GM21717 (cell line): ENCODE data around the gene ADAMTS2.

Experiments used
- ATAC-seq: cut with Tn5 transposase; IDR thresholded peaks from one replicate; pipeline ENCODE4 v1.9.1; 2021; ENCODE audit warnings: mild to moderate bottlenecking, moderate library complexity; ENCODE audit not compliant: unreplicated experiment

The ADAMTS2 gene

DNA sequence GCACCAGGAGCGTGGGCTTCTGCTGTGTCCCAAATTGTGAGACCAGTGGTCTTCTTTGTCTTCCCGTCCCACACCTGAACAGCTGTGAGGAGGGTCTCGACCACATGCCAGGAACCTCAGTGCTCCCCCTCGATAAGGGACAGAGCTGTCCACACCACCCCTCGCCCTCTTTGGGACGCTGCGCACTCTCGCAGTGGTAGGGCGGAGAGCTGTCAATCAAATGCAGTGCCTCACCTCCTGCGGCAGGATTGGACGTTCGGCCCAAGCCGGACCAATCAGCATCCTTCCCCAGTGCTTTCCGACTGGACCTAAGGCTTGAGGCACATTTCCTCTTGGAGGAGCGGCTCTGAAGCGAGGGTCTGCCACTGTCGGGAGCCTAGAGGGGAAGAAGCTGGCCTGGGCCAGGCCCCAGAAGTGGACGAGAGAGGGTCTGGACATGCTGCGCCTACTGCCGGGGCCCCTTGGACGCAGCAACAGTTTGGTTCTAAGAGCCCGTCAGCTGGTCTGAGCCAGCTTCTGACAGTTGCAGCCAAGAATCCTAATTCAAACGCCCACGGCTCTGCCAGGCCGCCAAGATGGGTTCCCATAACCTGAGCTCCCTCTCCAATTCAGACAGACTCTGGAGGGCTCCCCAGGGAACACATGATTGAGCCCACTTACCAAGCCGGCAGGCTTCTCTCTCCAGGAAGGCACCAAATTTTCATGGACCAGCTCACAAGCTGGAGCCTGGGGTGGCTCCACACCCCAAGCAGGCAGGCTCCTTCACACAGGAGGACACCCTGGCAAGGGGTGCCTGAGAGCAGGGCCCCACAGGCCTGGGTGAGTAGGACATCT is 28.1 kb upstream of the ADAMTS2 start:
- ATAC-seq, result no peak

DNA sequence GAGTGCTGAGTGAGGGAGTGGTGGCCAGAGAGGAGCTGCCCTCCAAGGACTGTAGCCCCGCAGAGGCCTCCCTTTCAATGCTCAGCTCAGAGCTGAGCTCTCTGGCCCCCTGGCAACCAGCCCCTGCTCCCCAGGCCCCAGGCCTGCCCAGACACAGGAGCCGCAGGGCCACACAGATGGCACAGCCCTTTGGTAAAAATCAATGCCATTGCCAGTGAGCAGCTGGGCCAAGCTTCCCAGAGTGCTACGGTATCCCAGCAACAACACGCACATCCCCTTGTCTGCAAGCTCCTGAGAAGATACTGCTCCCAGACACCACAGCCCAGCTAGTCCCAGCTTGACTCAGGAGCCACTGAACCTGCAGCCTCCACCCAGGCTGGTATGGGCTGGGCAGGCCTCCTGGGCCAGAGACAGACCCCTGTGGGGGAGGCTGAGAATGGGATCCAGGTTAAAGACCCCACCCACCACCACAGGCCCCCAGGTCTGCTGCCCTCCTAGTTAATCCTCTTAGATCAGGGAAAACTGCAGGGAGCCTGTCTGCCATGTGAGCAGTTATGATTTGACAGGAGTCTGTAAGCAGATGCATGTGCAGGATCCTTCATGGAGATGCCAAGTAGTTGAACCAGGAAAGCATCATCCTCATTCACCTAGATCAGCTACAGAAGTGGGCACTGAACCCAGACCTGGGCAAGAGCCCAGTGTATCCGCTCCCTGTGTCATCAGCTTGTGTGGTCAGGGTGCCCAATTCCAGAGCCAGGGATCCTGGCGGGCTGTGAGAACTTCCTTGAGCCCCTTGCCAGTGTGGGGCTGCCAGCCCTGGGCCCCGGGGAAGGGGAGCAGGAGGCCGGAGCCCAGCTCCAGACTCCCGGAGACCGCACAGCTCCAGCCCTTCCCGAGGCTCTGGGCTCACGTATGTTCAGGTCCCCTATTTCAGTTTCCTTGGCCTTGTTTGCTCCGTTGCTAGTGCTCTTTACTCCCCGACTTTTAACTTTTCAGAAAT is 26.7 kb upstream of the ADAMTS2 start:
- ATAC-seq, result no peak

GRCh38 chr5:179371121-179371510 is 25.9 kb upstream of the ADAMTS2 start:
- ATAC-seq, result no peak

- no peak for ATAC-seq
Measured at GRCh38 chr5:179370490-179371120, 25.3 kb upstream of the ADAMTS2 start.

DNA sequence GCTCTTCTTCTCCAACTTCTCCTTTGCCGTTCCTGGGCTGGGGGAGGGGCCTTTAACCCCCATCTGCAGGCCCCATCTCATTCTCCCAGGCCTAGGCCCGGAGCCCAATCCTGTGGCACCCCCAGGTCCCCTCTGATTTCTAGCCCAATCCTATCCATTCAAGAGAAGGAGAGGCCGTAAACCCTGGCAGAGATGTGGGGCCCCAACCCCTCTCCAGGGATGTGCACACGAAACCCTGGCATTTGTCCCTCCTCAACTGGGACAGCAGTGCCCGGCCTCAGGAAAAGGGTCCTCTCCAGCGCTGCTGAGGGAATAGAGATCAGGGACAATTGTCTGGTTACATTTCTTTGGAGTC is 24.2 kb upstream of the ADAMTS2 start:
- ATAC-seq, result no peak

DNA sequence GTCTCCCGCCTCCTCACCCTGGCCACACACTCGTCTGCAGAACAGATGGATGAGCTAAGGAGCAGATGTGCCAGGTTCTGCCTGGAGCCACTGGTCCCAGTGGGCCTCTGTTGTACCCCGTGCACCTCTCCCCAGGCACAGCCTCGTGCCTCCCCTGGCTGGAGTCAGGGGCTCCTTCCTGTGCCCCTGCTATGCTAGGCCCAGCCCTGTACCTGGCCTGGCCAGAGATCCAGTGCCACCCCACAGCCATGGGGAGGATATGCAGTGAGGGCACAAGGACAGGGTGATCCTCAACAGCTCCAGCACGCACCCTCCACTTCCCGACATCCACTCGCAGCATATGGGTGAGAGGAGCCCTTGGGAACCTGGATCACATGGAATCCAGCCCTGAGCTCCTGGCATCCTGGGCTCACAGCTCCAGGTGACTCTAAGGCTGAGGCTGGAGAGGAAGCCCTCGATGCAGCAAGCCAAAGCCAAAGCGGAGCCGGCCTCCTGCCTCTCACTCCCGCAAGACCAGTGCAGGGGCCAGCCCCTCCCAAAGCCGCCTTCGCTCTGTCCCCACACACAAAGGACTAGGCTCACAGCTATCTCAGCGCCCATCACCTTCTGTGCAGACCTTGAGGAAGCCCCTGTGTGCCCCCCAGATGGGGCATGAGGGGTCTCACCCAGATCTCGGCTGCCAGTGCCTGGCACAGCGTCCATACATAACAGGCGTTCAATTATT is 23.7 kb upstream of the ADAMTS2 start:
- no peak for ATAC-seq

- ATAC-seq, result no peak
Measured at GRCh38 chr5:179368126-179368805, 23.0 kb upstream of the ADAMTS2 start.

- no peak for ATAC-seq
Measured at GRCh38 chr5:179367491-179367890, 22.2 kb upstream of the ADAMTS2 start.

GRCh38 chr5:179362355-179362754 is 17.1 kb upstream of the ADAMTS2 start:
- ATAC-seq, result no peak

DNA sequence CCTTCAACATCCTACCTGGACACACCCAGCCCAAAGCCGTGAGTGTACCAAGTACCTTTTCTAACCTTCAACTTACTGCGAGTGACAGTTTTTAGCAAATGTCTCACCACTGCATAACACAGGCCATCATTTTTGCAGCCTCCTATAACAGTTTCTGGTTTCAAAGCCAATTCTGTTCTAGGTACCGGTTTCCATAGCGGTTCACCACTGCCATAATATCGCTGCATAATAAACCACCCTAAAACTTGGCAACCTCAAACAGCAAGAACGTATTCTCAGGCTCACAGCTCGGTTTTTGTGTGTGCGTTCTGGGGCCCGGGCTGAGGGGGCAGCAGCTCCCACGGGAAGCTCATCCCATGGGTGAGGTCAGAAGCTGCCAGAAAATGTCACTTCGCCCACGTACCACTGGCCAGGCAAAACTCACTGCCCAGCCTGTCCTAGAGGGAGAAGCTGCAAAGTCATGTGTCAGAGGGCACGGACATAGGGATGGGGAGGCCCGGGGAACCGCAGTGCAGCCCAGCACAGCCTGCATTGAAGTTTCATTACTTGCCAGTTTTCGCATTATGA is 15.9 kb upstream of the ADAMTS2 start:
- ATAC-seq, result no peak

- ATAC-seq, result no peak
Measured at GRCh38 chr5:179357031-179357430, 11.8 kb upstream of the ADAMTS2 start.

- no peak for ATAC-seq
Measured at GRCh38 chr5:179355976-179356974, 11.0 kb upstream of the ADAMTS2 start.

DNA sequence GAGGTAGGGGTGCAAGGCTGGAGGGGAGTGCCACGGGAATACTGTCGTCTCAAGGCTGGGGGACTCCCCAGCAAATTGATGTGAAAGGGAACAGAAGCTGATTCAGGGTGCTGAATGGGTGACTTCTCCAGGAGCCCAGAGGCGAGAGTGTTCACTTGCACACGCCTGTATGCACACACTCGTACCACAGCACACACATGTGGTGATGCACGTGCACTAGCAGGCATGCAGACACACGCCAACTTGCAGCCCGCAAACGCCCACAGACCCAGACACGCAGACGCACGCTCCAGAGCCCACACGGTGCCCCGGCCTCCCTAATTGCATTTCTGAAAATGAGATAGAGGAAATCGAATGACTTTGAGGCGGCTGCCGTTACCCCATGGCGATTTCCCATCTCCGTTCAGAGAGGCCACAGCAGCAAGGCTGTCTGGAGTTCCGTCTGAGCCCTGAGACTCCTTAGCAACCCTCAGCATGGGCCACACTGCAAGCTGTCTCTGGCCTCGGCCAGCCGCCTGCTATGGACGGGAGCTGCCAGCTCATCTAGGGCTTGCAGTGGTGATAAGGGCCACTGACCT is 9.1 kb upstream of the ADAMTS2 start:
- ATAC-seq, result no peak

- ATAC-seq, result no peak
Measured at GRCh38 chr5:179348843-179349242, 3.6 kb upstream of the ADAMTS2 start.

- no peak for ATAC-seq
Measured at GRCh38 chr5:179348011-179348530, 2.8 kb upstream of the ADAMTS2 start.

- ATAC-seq, result no peak
Measured at GRCh38 chr5:179347581-179347980, 2.3 kb upstream of the ADAMTS2 start.

GRCh38 chr5:179346875-179347274 is 1.6 kb upstream of the ADAMTS2 start:
- no peak for ATAC-seq

DNA sequence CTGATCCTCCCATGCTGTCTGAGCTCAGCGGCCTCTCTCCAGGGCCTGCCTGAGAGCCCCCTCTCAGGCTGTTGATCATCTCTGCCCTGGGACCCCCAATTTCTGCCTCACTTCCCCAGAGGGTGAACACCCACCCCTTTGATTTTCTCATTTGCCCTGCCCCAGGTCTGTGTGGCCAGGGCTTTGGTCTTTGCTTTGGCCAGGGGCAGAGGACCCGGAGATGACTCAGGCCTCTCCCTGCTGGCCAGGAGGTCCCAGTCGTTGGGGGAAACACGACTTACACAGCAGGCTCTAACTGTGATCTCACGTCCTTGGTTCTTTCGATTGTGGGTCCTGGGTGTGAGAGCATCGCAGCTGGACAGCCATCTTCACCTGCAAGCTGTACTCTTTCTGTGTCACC is 1.1 kb upstream of the ADAMTS2 start:
- ATAC-seq, result no peak
